DND-41 (cell line): ENCODE data around the gene RABAC1.

Source experiments
- ATAC-seq: fragments of 200-7000 bp; cut with Tn5 transposase; 3 replicates; pipeline ENCODE4 v1.9.1; 2021; ENCODE audit warnings: low read depth; ENCODE audit not compliant: insufficient read depth
- DNase-seq: peaks from one replicate; pipeline ENCODE4 v3.0.0-alpha.2; 2020
- H2AFZ ChIP-seq: 2 replicates; pipeline ENCODE4 v1.6.0; 2012; ENCODE audit warnings: low read depth, low read length
- H3K27ac ChIP-seq: 2 replicates; pipeline ENCODE4 v1.5.1; 2012; ENCODE audit warnings: low read length, inconsistent platforms
- H3K27me3 ChIP-seq: fragments of 200-600 bp; sonication (generic); 2 replicates; pipeline ENCODE4 v1.6.0; 2012; ENCODE audit warnings: low read length, mild to moderate bottlenecking, inconsistent platforms; ENCODE audit not compliant: insufficient read depth, poor library complexity
- H3K36me3 ChIP-seq: 2 replicates; pipeline ENCODE4 v1.5.1; 2012; ENCODE audit warnings: low read length, inconsistent platforms; ENCODE audit not compliant: insufficient read depth
- H3K4me1 ChIP-seq: 2 replicates; pipeline ENCODE4 v1.5.1; 2012; ENCODE audit warnings: mild to moderate bottlenecking, low read length; ENCODE audit not compliant: insufficient read depth
- H3K4me2 ChIP-seq: 2 replicates; pipeline ENCODE4 v1.6.0; 2012; ENCODE audit warnings: mild to moderate bottlenecking, moderate library complexity, low read length, inconsistent platforms; ENCODE audit not compliant: insufficient read depth
- H3K4me3 ChIP-seq, 2 experiments: fragments of 200-600 bp in 1 of 2; shearing (Covaris generic) in 1 of 2; 2 replicates each; pipeline ENCODE4 v1.5.1; 2012 to 2016; ENCODE audit warnings: inconsistent platforms in 2 of 2, low read length in 2 of 2, mild to moderate bottlenecking in 2 of 2, low read depth in 1 of 2, moderate library complexity in 1 of 2
- H3K79me2 ChIP-seq: 2 replicates; pipeline ENCODE4 v1.6.0; 2012; ENCODE audit warnings: low read length, inconsistent platforms; ENCODE audit not compliant: insufficient read depth
- H3K9ac ChIP-seq: 2 replicates; pipeline ENCODE4 v1.6.0; 2012; ENCODE audit warnings: low read depth, mild to moderate bottlenecking, inconsistent platforms, low read length, moderate library complexity
- H3K9me3 ChIP-seq: 2 replicates; pipeline ENCODE4 v1.5.1; 2012; ENCODE audit warnings: low read length, moderate library complexity, mild to moderate bottlenecking, inconsistent platforms; ENCODE audit not compliant: insufficient read depth, severe bottlenecking
- H4K20me1 ChIP-seq: 2 replicates; pipeline ENCODE4 v1.6.0; 2012; ENCODE audit warnings: low read length; ENCODE audit not compliant: insufficient read depth
- CTCF ChIP-seq: IDR thresholded peaks from 2 replicates; pipeline ENCODE4 v1.5.1; 2012; ENCODE audit warnings: borderline replicate concordance, low read length, moderate library complexity, mild to moderate bottlenecking; ENCODE audit not compliant: poor library complexity, severe bottlenecking; ENCODE audit errors: extremely low read depth
- EZH2 ChIP-seq: IDR thresholded peaks from 3 replicates; pipeline ENCODE4 v1.6.1; 2012; ENCODE audit warnings: borderline replicate concordance, low read depth, mild to moderate bottlenecking, moderate library complexity, low read length, inconsistent platforms; ENCODE audit not compliant: severe bottlenecking

The RABAC1 gene

GRCh38 chr19:41930322-41930722 is 28.8 kb downstream of the RABAC1 start:
- H3K9me3 ChIP-seq: no peaks in the 10 kb centered on the region
- H3K4me1 ChIP-seq: peaks cover 49% of the 10 kb centered on the region
- peaks cover 5% of the 10 kb centered on the region; the same call in 1 of the 2 replicates for H3K36me3 ChIP-seq
- no peaks in the 10 kb centered on the region for H3K27me3 ChIP-seq
- H3K27ac ChIP-seq: no peak overlapping the region
- H3K9ac ChIP-seq: no peak overlapping the region
- H2AFZ ChIP-seq: no peak overlapping the region
- TF ChIP-seq EZH2 (no peak), CTCF (no peak)
- ATAC-seq (no peak), DNase-seq (no peak)
- H3K79me2 ChIP-seq: peaks cover 6% of the 10 kb centered on the region
- no peak overlapping the region for H3K4me3 ChIP-seq
- peaks cover 9% of the 10 kb centered on the region; the same call in 1 of the 2 replicates for H4K20me1 ChIP-seq
- H3K4me2 ChIP-seq: peak overlapping the region; percentile 90; the same call in 1 of the 2 replicates

DNA sequence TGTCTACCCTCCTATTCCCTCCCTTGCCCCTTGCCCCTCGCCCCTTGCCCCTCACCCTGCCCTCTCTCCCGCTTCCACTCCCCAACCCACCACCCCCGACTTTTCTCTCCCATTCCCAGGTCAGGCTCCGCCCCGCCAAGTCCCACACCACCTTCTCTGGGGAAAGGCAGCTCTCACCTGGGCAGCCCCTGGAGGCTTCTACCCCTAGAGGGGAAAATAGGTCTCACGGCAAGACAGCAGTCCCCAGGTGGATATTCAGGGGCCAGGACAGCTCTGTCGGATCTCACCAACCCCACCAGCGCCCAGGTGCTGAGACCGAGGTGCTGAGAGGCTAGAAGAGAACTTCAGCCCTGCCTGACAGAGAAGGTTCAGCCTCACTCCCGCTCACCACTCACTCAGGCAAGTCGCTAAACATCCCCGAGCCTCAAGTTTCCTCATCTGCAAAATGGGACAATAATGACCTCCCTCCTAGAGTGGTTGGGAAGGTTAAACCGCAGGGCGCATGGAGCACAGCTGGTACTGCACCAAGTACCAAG is 29.5 kb downstream of the RABAC1 start:
- no peak overlapping the region for H2AFZ ChIP-seq
- H3K4me3 ChIP-seq: peak overlapping the region in 1 of 2 experiments; percentile 84; a peak in 2 of 4 replicates
- H3K4me2 ChIP-seq: peak overlapping the region; percentile 90
- H3K9ac ChIP-seq: peak overlapping the region; percentile 64; the same call in 1 of the 2 replicates
- H3K9me3 ChIP-seq: no peaks in the 10 kb centered on the region
- ATAC-seq: no peak
- no peak for TF ChIP-seq CTCF
- no peak for TF ChIP-seq EZH2
- H3K4me1 ChIP-seq: peaks cover 45% of the 10 kb centered on the region
- peaks cover 9% of the 10 kb centered on the region; the same call in 1 of the 2 replicates for H4K20me1 ChIP-seq
- peak overlapping the region; percentile 79; the same call in 1 of the 2 replicates for H3K27ac ChIP-seq
- peaks cover 6% of the 10 kb centered on the region for H3K79me2 ChIP-seq
- H3K27me3 ChIP-seq: no peaks in the 10 kb centered on the region
- H3K36me3 ChIP-seq: peaks cover 5% of the 10 kb centered on the region; the same call in 1 of the 2 replicates
- no peak for DNase-seq

DNA sequence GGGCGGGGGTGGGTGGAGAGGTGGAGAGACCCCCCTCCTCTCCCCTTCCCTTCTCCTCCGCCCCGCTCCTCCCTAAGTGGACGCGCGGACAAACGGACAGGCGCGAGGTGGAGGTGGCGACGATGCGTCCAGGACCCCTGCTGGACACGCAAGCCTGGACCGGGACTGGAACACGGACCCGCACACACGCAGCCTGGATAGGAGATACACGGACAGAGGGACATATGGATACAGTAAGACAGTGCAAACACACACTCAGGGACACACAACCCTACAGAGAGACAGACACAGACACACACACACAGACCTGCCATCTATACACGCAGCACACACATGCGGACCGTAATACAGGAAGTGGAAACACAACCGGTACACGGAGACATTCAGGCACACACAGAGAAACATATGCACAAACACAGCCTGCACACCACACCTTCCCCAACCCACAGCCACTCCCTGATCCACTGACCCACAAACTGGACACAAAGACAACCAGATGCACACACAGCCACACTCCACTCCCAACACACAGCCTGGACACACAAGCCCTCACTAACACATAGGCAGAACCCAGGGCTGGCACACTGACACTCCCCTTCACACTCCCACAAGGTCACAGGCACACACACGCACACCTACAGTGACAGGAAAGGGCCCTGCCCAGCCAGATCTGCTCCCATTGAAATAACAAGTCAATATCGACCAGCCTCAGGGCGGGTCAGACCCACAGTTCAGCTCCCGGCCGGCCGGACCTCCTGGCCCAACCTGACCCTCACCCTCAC is 30.2 kb downstream of the RABAC1 start:
- peak; percentile 66 for ATAC-seq
- H3K4me1 ChIP-seq: peaks cover 38% of the 10 kb centered on the region
- no peaks in the 10 kb centered on the region for H3K27me3 ChIP-seq

More for the DNA sequence above, 30.2 kb downstream of the RABAC1 start:
- peak overlapping the region; percentile 79 for H3K27ac ChIP-seq
- H3K79me2 ChIP-seq: peaks cover 6% of the 10 kb centered on the region
- peaks cover 5% of the 10 kb centered on the region; the same call in 1 of the 2 replicates for H3K36me3 ChIP-seq
- TF ChIP-seq CTCF: peak; percentile 11
- TF ChIP-seq EZH2: no peak
- H2AFZ ChIP-seq: peak overlapping the region; percentile 75
- H3K9ac ChIP-seq: peak overlapping the region; percentile 64
- peak overlapping the region; percentile 90 for H3K4me2 ChIP-seq
- H3K4me3 ChIP-seq: peak overlapping the region; percentile 55 to 84; a peak in 3 of 4 replicates
- no peaks in the 10 kb centered on the region for H3K9me3 ChIP-seq
- peak; percentile 65 for DNase-seq
- H4K20me1 ChIP-seq: peaks cover 9% of the 10 kb centered on the region; the same call in 1 of the 2 replicates
